Body of pancreas (tissue), 4 donors: ENCODE measurements around the gene CBX6.

ENCODE experiments used
- POLR2A ChIP-seq, 3 donors: fragments of 450-650 bp; IDR thresholded peaks; one replicate each; pipeline ENCODE4 v1.6.1; 2016; ENCODE audit warnings: antibody characterized with exemption in 3 of 3, mild to moderate bottlenecking in 2 of 3
- TF ChIP-seq, protein P1 (sequence below), 7 experiments: fragments of 450-650 bp in 4 of 7; fragments of 200-600 bp in 3 of 7; sonication (generic) in 3 of 7; IDR thresholded peaks; one replicate each; pipeline ENCODE4 v1.5.1; 2016 to 2019; ENCODE audit warnings: antibody characterized with exemption in 7 of 7

DNA sequence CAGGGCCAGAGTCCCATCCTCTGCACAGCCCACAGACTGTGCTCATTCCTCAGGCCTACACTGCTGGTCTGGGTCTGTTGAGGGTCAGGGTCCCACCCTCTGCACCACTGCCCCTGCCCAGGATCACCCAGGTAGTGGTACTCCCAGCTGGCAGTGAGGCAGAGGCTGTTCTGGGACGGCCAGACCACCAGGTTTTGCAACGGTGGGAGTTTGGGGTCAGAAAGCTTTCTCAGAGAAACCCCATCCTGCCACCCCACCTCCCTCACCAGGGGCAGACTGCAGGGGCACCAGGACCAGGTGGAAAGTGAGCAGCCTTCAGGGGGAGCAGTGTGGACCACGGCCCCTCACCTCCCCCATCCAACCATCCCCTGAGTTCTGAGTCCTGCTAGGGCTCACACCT is 39.0 kb downstream of the CBX6 start:
- TF ChIP-seq, protein P1, sequence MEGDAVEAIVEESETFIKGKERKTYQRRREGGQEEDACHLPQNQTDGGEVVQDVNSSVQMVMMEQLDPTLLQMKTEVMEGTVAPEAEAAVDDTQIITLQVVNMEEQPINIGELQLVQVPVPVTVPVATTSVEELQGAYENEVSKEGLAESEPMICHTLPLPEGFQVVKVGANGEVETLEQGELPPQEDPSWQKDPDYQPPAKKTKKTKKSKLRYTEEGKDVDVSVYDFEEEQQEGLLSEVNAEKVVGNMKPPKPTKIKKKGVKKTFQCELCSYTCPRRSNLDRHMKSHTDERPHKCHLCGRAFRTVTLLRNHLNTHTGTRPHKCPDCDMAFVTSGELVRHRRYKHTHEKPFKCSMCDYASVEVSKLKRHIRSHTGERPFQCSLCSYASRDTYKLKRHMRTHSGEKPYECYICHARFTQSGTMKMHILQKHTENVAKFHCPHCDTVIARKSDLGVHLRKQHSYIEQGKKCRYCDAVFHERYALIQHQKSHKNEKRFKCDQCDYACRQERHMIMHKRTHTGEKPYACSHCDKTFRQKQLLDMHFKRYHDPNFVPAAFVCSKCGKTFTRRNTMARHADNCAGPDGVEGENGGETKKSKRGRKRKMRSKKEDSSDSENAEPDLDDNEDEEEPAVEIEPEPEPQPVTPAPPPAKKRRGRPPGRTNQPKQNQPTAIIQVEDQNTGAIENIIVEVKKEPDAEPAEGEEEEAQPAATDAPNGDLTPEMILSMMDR (IDR thresholded peaks at IDR 0.05): no peak
- no peak for TF ChIP-seq POLR2A (IDR thresholded peaks at IDR 0.05)
